Measurements from ENCODE around the gene PUSL1.

PUSL1 gene

DNA sequence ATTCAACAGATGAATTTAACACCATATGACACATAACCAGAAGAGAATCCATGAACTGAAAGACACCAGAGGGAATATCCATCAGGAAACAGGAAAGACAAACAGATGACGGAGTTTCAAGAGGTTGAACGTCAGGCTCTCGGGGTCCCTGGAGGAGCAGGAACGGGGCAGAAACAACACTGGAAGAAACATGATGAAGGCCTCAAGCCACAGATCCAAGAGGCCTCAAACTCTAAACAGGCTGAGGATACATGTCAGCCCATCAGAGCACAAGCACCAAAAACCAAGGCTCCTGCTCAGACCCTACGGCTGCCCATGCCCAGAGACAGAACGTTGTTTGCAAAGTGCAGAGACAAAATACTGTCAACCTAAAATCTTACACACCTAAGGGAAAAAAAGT lies 9.0 kb downstream of the PUSL1 start:
- Mint-ChIP-seq H3K36me3 (ENCODE audit: low read depth) (peaks cover 84% of the 10 kb centered on the region), H3K4me3 (no peak overlapping the region), H3K27ac (peak overlapping the region; percentile 1), H3K9me3 (no peaks in the 10 kb centered on the region), H3K27me3 (no peaks in the 10 kb centered on the region), H3K4me1 (ENCODE audit: low read depth) (peaks cover 17% of the 10 kb centered on the region)
- DNase-seq, result no peak

DNA sequence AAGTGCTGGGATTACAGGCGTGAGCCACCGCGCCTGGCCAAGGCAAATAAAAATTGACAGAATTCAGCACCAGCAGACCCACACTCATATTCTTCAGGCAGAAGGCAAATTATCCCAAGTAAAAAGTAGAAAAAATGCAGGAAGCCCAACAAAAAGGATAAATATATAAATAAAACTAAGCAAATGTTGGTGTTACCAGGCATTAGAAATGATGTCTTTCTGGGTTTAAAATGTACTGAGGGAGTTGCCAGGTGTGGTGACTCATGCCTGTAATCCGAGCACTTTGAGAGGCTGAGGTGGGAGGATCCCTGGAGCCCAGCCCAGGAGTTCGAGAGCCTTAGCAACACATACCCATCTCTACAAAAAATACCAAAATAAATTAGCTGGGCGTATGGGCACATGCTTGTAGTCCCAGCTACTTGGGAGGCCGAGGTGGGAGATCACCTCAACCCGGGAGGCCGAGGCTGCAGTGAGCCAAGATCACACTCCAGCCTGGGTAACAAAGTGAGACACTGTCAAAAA lies 9.8 kb downstream of the PUSL1 start:
- peak overlapping the region; percentile 52 for H3K27ac Mint-ChIP-seq
- peaks cover 23% of the 10 kb centered on the region for H3K4me1 Mint-ChIP-seq (ENCODE audit: low read depth)
- peaks cover 79% of the 10 kb centered on the region for H3K36me3 Mint-ChIP-seq (ENCODE audit: low read depth)
- DNase-seq, result no peak
- no peaks in the 10 kb centered on the region for H3K27me3 Mint-ChIP-seq
- no peak overlapping the region for H3K4me3 Mint-ChIP-seq
- no peaks in the 10 kb centered on the region for H3K9me3 Mint-ChIP-seq

DNA sequence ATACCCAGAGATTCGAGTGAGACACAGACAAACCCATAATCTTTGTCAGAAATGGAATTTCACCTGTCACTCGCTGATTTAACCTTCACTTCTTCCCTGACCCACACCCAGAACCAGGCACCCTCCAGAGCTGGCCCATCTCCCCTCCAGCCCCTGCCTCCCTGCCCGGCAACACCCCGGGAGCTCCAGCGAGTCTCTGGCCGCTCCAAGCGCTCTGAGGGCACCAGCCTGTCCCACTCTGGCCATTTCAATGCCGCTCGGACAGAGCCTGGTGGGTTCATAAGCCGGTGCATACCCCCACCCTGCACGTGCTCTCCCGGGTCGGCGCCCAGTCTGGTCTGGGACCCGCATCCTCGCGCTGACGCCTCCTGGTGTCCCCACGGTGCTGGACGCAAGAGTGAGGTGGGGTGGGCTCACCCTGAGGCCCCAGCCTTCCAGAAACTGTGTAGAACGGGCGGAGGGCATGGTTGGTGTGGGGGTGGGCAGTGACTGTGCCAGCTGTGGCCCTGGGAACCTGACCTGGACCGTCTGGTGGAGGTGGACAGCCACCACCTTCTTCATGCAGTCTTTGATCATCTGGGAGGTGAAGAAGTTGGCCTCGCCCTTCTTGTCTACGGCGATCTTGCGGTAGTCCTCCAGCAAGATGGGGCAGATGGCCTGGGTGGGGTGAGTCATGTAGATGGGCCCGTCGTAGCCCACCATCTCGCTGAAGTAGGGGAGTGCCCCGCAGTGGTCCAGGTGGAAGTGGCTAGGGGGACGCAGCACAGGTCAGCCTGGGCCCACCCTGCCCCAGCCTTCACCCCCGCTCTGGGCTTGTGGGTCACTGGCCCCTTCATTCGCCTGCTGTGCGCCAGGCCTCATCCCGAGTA lies 10.6 kb downstream of the PUSL1 start:
- H3K27me3 Mint-ChIP-seq, result no peaks in the 10 kb centered on the region
- peak overlapping the region; percentile 71 for H3K27ac Mint-ChIP-seq
- no peak overlapping the region for H3K4me3 Mint-ChIP-seq
- no peaks in the 10 kb centered on the region for H3K9me3 Mint-ChIP-seq
- DNase-seq, result no peak
- H3K4me1 Mint-ChIP-seq (ENCODE audit: low read depth), result peaks cover 28% of the 10 kb centered on the region
- H3K36me3 Mint-ChIP-seq (ENCODE audit: low read depth), result peaks cover 75% of the 10 kb centered on the region

DNA sequence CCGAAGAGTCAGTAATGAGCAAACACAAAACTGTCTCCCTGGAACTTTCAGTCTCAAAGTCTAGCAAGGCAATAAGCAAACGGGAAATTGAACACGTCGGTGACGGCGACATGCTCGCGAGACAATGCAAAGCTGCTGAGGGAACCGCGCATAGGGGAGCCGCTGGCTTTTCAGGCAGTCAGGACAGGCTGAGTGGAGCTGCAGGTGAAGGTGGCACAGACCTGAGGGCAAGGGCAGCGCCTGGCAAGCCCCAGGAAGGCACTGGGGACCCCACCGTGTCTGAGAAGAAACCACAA lies 11.2 kb downstream of the PUSL1 start:
- Mint-ChIP-seq H3K4me1 (ENCODE audit: low read depth) (peaks cover 29% of the 10 kb centered on the region), H3K27ac (peak overlapping the region; percentile 71), H3K4me3 (no peak overlapping the region), H3K9me3 (no peaks in the 10 kb centered on the region), H3K36me3 (ENCODE audit: low read depth) (peaks cover 71% of the 10 kb centered on the region), H3K27me3 (no peaks in the 10 kb centered on the region)
- no peak for DNase-seq

DNA sequence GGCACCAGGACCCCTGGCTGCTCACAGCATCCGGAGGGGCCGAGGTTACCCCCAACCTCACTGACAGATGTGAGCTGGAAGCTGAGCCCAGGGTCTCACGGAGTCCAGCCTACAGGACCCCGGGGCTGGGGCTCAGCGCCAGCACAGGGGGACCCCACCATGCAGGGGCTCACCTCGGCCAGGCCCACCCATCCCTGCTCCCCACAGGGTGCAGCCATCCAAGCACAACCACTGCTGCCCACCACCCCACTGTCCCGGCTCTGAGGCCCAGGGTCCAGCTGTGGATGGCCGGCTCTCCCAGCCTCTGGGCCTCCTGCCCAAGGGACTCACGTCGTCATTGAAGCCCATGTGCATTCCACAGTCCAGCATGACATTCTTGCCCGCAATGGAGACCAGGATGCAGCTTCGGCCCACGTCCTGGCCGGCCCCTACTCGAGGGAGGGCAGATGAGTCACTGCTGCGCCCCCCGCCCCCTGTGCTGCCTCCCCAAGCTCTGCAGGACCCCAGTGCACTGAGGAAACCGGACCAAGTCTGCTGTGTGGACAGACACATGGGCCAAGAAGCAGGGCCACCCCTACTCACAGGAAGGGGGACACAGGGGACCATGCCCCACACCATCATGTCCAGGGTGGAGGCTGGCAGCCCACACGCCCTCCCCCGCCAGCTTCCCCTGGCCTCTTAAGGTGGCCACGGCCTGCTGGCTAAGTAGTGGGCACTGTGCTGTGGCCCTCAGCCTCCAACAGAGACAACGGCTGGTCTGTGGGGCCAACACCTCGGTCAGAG lies 12.5 kb downstream of the PUSL1 start:
- Mint-ChIP-seq H3K36me3 (ENCODE audit: low read depth) (peaks cover 60% of the 10 kb centered on the region), H3K4me3 (peak overlapping the region; percentile 25), H3K27ac (peak overlapping the region; percentile 78), H3K4me1 (ENCODE audit: low read depth) (peaks cover 36% of the 10 kb centered on the region), H3K9me3 (no peaks in the 10 kb centered on the region), H3K27me3 (no peaks in the 10 kb centered on the region)
- DNase-seq, result no peak

DNA sequence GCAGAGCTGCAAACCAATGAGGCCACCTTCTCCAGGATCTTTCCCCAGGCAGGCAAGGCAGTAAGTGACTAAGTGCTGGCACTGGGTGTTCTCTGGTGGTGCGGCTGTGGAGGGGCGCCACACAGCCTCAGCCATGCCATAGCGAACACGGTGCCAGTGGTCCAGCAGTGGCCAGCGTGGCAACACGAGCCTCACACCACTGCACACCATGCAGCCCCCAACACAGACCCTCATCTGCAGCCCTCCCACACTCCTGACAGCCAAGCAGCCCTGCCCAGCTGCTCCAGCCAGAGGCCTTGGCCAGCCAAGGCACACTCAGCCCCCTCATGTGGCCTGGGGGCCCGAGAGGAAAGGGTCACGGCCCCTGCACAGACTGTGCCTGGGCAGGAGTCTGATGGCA lies 13.1 kb downstream of the PUSL1 start:
- Mint-ChIP-seq H3K4me1 (ENCODE audit: low read depth) (peaks cover 41% of the 10 kb centered on the region), H3K4me3 (peak overlapping the region; percentile 25), H3K9me3 (no peaks in the 10 kb centered on the region), H3K27ac (peak overlapping the region; percentile 78), H3K27me3 (no peaks in the 10 kb centered on the region), H3K36me3 (ENCODE audit: low read depth) (peaks cover 55% of the 10 kb centered on the region)
- DNase-seq, result no peak

DNA sequence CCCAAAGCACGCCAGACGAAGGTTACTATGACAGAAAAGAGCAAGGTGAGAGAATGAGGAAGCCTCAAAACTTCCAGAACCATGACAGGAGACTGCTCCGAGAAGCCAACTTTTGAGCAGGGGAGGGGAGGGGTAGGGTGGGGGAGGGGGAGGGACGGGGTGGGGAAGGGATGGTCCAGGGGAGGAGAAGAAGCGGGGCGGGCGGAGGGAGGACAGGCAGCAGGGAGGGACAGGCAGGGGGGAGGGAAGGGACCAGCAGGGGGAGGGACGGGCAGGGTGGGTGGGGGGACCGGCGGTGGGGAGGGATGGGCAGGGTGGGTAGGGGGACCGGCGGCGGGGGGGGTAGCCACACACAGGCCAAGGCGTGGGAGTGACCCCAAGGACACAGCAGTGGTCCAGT lies 14.0 kb downstream of the PUSL1 start:
- no peaks in the 10 kb centered on the region for H3K27me3 Mint-ChIP-seq
- H3K36me3 Mint-ChIP-seq (ENCODE audit: low read depth), result peaks cover 55% of the 10 kb centered on the region
- H3K4me3 Mint-ChIP-seq, result peak overlapping the region; percentile 82
- H3K4me1 Mint-ChIP-seq (ENCODE audit: low read depth), result peaks cover 45% of the 10 kb centered on the region
- H3K9me3 Mint-ChIP-seq, result no peaks in the 10 kb centered on the region
- no peak for DNase-seq
- H3K27ac Mint-ChIP-seq, result peak overlapping the region; percentile 90

DNA sequence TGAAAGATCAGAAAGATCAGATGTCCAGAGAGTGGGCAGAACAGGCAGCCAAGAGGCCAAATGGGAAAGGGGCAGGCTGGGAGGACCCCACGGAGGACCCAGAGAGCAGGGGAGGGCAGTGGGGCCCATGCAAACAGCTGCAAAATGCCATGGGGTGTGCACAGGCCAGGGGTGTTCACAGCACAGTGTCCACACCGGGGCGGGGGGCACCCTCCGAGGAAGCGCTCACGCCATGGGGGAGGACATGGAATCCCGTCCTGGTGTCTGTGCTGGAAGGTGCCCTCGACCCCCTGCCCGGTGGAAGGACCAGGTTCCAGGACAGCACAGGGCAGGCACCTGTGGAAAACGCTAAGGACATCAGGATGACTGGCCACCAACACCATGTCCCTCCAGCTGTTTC lies 14.6 kb downstream of the PUSL1 start:
- Mint-ChIP-seq H3K4me1 (ENCODE audit: low read depth) (peaks cover 45% of the 10 kb centered on the region), H3K36me3 (ENCODE audit: low read depth) (peaks cover 55% of the 10 kb centered on the region)

DNA sequence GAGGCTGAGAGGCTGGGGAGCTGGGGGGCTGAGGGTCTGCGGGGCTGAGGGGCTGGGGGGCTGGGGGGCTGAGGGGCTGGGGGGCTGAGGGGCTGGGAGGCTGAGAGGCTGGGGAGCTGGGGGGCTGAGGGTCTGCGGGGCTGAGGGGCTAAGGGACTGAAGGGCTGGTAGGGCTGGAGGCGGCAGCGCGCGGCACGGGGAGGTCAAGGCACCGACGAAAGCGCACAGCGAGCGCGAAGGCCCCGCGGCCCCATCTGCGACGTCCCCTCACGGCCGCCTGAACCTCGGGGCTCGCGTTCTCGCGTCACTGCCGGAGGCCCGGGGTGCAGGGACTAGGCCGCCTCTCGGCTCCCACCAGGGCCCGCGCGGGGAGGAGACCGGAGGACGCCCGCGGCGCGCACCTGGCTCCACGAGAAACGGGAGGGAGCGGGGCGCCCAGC lies 15.7 kb downstream of the PUSL1 start:
- peaks cover 44% of the 10 kb centered on the region for H3K36me3 Mint-ChIP-seq (ENCODE audit: low read depth)
- H3K27ac Mint-ChIP-seq, result no peak overlapping the region
- peaks cover 45% of the 10 kb centered on the region for H3K4me1 Mint-ChIP-seq (ENCODE audit: low read depth)
- no peaks in the 10 kb centered on the region for H3K9me3 Mint-ChIP-seq
- no peaks in the 10 kb centered on the region for H3K27me3 Mint-ChIP-seq
- H3K4me3 Mint-ChIP-seq, result peak overlapping the region; percentile 83
- no peak for DNase-seq

More for the DNA sequence above, 14.6 kb downstream of the PUSL1 start:
- no peaks in the 10 kb centered on the region for H3K9me3 Mint-ChIP-seq
- H3K27me3 Mint-ChIP-seq, result no peaks in the 10 kb centered on the region
- H3K27ac Mint-ChIP-seq, result peak overlapping the region; percentile 90
- H3K4me3 Mint-ChIP-seq, result peak overlapping the region; percentile 82
- no peak for DNase-seq

DNA sequence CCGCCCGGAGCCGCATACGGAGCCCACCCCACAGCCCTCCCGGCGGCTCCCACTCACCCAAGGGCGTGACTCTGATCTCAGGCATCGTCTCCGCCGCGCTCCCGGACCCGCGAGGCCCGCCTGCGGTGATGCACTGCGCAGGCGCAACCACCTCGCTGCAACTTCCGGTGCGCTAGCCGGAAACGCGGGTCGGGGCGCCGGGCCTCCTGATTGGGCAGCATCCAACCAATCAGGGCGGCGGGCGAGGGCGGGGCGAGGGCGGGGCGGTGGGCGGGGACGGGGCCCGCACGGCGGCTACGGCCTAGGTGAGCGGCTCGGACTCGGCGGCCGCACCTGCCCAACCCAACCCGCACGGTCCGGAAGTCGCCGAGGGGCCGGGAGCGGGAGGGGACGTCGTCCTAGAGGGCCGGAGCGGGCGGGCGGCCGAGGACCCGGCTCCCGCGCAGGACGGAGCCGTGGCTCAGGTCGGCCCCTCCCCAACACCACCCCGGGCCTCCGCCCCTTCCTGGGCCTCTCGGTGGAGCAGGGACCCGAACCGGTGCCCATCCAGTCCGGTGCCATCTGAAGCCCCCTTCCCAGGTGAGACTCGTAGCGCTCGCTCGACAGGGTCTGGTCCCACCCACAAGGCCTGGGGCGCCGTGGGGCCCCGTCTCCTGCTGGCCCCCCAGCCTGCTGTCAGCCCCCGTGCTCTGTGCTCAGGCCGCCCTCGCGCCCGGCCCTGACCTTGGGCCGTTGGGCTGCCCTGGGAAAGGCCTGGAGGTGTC lies 16.3 kb downstream of the PUSL1 start, which contains the start of the genes CPTP and INTS11:
Gene CPTP, plus strand, starts transcription at position 279 of the 764 bp plus-strand sequence. CDS start 2,109 bp downstream, outside the sequence.
Gene INTS11, minus strand, starts transcription at position 137 of the 764 bp plus-strand sequence. Its CDS starts 52 bp downstream, at position 85.
- peak within 1 kb of the TSS; percentile 83 for H3K4me3 Mint-ChIP-seq
- H3K36me3 Mint-ChIP-seq (ENCODE audit: low read depth), result peaks cover 38% of the 10 kb centered on the region
- H3K9me3 Mint-ChIP-seq, result no peaks in the 10 kb centered on the region
- H3K27me3 Mint-ChIP-seq, result no peaks in the 10 kb centered on the region
- H3K27ac Mint-ChIP-seq, result peak within 1 kb of the TSS; percentile 94
- DNase-seq, result peak; percentile 96
- peaks cover 45% of the 10 kb centered on the region for H3K4me1 Mint-ChIP-seq (ENCODE audit: low read depth)

DNA sequence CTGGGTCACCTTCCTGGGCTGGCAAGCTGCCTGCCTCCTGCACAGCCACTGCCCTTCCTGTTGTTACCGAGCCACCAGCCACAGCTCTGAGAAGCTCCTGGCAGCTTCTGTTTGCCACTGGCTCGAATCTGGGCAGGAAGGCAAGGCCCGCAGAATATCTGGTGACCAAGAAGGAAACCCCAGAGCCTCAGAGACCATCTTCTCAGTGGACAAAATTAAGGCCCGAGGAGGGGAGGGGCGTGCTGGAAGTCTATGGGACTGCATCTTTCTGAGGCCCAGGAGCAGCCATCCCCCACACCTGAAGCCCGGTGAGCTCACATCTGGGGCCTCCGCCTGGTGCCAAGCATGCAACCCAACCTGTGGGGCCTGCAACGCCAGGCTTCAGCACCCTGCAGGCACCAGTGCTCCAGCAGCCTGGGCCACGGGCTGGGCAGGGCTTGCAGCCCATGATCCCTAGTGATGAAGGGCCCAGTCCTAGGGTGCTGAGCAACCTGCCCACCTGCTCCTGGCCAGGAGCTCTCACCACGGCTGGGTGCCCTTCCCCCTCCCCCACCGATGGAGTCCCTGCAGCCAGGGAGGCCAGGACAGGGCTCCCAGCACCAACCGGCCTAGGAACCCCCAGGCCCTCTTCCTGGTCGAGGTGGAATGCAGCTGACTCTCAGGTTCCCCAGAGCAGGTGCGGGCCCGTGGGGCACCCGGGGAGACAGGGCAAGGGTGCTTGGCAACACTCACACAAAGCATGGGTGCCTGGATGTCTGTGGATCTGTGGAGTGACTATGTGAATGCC lies 17.1 kb downstream of the PUSL1 start:
- H3K27ac Mint-ChIP-seq, result peak overlapping the region; percentile 81
- H3K9me3 Mint-ChIP-seq, result no peaks in the 10 kb centered on the region
- peaks cover 42% of the 10 kb centered on the region for H3K4me1 Mint-ChIP-seq (ENCODE audit: low read depth)
- peak overlapping the region; percentile 83 for H3K4me3 Mint-ChIP-seq
- H3K36me3 Mint-ChIP-seq (ENCODE audit: low read depth), result peaks cover 31% of the 10 kb centered on the region
- no peak for DNase-seq
- H3K27me3 Mint-ChIP-seq, result no peaks in the 10 kb centered on the region

DNA sequence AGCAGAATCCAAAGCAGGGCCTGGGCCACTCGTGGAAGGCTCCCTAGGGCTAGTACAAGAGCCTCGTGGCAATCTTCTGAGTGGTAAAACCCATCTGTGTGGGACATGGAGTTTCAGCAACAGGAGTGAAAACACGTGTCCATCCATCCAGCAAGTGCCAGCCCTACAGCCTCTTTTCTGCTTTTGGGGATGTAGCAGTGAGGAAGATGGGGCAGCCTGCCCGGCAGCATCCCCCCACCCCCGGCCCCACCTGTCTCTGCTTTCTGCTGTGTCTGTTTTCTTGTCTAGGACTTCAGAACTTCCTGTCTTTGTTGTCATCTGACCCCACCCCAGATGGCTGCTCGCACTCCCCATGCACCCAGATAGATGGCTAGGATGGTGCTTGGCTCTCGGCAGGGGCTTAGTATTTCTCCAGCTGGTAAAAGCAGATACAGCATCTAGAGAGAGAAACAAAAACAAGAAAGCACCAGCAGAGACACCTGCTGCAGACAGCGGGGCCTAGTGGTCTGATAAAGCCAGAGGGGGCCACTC lies 17.7 kb downstream of the PUSL1 start:
- Mint-ChIP-seq H3K36me3 (ENCODE audit: low read depth) (peaks cover 27% of the 10 kb centered on the region), H3K4me1 (ENCODE audit: low read depth) (peaks cover 39% of the 10 kb centered on the region), H3K27ac (peak overlapping the region; percentile 81), H3K4me3 (peak overlapping the region; percentile 83), H3K27me3 (no peaks in the 10 kb centered on the region), H3K9me3 (no peaks in the 10 kb centered on the region)
- DNase-seq, result no peak

DNA sequence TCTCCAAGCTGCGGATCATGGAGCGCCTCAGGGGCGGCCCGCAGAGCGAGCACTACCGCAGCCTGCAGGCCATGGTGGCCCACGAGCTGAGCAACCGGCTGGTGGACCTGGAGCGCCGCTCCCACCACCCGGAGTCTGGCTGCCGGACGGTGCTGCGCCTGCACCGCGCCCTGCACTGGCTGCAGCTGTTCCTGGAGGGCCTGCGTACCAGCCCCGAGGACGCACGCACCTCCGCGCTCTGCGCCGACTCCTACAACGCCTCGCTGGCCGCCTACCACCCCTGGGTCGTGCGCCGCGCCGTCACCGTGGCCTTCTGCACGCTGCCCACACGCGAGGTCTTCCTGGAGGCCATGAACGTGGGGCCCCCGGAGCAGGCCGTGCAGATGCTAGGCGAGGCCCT lies 18.9 kb downstream of the PUSL1 start:
- H3K27me3 Mint-ChIP-seq, result no peaks in the 10 kb centered on the region
- H3K36me3 Mint-ChIP-seq (ENCODE audit: low read depth), result peaks cover 17% of the 10 kb centered on the region
- no peak overlapping the region for H3K4me3 Mint-ChIP-seq
- peaks cover 28% of the 10 kb centered on the region for H3K4me1 Mint-ChIP-seq (ENCODE audit: low read depth)
- no peaks in the 10 kb centered on the region for H3K9me3 Mint-ChIP-seq
- DNase-seq, result no peak
- no peak overlapping the region for H3K27ac Mint-ChIP-seq

All from activated T-cell treated with anti-CD3 and anti-CD28 coated beads, Interleukin-2, amount 50 U/mL, for 24 hours (primary cell).